ENCODE data around the gene CATSPER1. TPM values are rescaled to one million over a fixed set of nuclear protein-coding genes. Genes with fewer than 3 reads are reported as not detected.

CATSPER1 gene
- total RNA-seq, 4 donors from 2014 or later = 1.5 TPM; not detected in 3

- no peak for TF ChIP-seq CTCF (IDR thresholded peaks at IDR 0.05; ENCODE audit: low read depth)
Observed at GRCh38 chr11:66035653-66036333, 9.5 kb upstream of the CATSPER1 start.

- no peak for TF ChIP-seq CTCF (IDR thresholded peaks at IDR 0.05; ENCODE audit: low read depth)
Observed at GRCh38 chr11:66032957-66033735, 6.9 kb upstream of the CATSPER1 start.

- no peak for TF ChIP-seq CTCF (IDR thresholded peaks at IDR 0.05; ENCODE audit: low read depth)
Observed at GRCh38 chr11:66022401-66023185, 3.7 kb downstream of the CATSPER1 start.

- no peak for TF ChIP-seq CTCF (IDR thresholded peaks at IDR 0.05; ENCODE audit: low read depth)
Observed at GRCh38 chr11:66020618-66021357, 5.5 kb downstream of the CATSPER1 start.

DNA sequence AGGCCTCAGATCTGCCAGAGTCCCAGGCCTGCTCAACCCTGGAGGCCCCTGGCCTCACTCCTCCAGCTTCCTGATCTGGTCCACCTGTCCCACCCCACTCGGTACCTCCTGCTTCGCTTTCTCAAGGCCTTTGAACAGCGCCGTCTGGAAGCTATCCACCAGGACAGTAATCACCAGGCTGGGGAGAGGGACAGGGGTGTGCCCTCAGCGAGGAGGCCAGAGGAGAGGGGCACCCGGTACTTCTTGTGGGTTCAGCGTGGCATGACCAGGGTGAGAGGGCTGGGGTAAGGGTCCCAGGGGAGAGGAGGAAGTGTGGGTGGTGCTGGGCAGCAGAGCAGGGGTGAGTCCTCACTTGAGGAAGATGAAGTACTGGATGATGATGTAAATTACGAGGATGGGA lies 6.1 kb downstream of the CATSPER1 start:
- TF ChIP-seq CTCF (IDR thresholded peaks at IDR 0.05; ENCODE audit: low read depth) = no peak

DNA sequence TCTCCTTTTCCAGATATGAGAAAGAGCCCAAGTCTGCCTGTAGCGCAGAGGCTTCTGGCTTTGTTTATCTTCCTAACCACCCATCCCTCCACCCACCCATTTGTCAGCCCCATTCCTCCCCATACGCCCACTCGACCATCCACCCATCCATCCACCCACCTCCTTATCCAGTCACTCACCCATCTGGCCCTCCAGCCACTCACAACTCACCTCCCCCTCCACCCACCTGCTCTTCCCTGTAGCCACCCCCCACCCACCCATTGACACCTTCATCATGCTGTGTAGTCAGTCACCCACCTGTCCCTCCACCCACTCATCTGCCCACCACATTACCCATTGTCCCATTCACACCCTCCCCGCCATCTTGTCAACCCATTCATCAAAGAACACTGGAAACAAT lies 9.0 kb downstream of the CATSPER1 start:
- TF ChIP-seq CTCF (IDR thresholded peaks at IDR 0.05; ENCODE audit: low read depth) = no peak

Measured in subcutaneous adipose tissue (tissue), 4 donors.